ENCODE measurements around the gene OR6J1.

DNA sequence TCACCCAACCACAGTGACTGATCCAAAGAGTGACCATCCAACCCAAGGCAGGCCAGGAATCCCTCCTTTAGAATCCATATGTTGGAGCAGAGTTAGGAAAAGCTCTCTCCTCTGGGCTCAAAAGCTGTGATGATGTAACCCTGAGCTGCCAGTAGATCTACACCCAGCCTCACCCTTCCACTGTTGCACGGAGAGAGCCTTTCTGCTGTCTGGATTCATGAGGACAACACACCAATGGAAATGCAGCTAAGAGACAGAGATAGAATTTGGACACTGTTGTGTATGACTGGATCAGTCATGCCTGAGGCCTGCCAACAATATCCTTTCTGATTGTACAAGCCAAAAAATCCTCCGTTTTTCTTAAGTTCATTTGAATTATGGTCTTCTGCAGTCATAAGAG lies 4.4 kb upstream of the OR6J1 start:
- TF ChIP-seq POLR2AphosphoS5 (IDR thresholded peaks at IDR 0.05; ENCODE audit: low read depth, low read length) (no peak), SIN3A (IDR thresholded peaks at IDR 0.05; ENCODE audit: borderline replicate concordance, insufficient read depth, low read length) (no peak), TAF1 (IDR thresholded peaks at IDR 0.05; ENCODE audit: borderline replicate concordance, insufficient read depth, low read length) (no peak)
